Central memory CD8-positive, alpha-beta T cell (primary cell): ENCODE results near the gene MEMO1.
"Not testable (repeated sequence)": the region's sequence is repeated elsewhere in the genome, so short reads cannot be mapped to it uniquely, and the experiment has no call there.

Source experiments
- ATAC-seq: fragments of 150-1000 bp; cut with Tn5 transposase; replicated peaks from 2 replicates; pipeline ENCODE4 v1.10.0; 2022; ENCODE audit warnings: mild to moderate bottlenecking, moderate FRiP score, moderate number of reproducible peaks; ENCODE audit not compliant: poor library complexity, severe bottlenecking; ENCODE audit errors: extremely low read depth
- DNase-seq, 2 donors: peaks; one replicate each; pipeline ENCODE4 v3.0.0; 2021; ENCODE audit warnings: low spot score in 2 of 2
- H3K27ac Mint-ChIP-seq: one replicate; pipeline ENCODE4 v1.8.0; 2022; ENCODE audit warnings: low read depth, mild to moderate bottlenecking, moderate library complexity, mixed read lengths
- H3K27me3 Mint-ChIP-seq: one replicate; pipeline ENCODE4 v1.8.0; 2022; ENCODE audit warnings: mixed read lengths
- H3K36me3 Mint-ChIP-seq: one replicate; pipeline ENCODE4 v1.8.0; 2022; ENCODE audit warnings: mild to moderate bottlenecking, moderate library complexity, mixed read lengths; ENCODE audit not compliant: insufficient read depth
- H3K4me1 Mint-ChIP-seq: one replicate; pipeline ENCODE4 v1.8.0; 2022; ENCODE audit warnings: mixed read lengths
- H3K4me3 Mint-ChIP-seq: one replicate; pipeline ENCODE4 v1.8.0; 2022; ENCODE audit warnings: mild to moderate bottlenecking, moderate library complexity, mixed read lengths
- H3K9me3 Mint-ChIP-seq: one replicate; pipeline ENCODE4 v1.8.0; 2022; ENCODE audit warnings: mixed read lengths

Gene MEMO1

DNA sequence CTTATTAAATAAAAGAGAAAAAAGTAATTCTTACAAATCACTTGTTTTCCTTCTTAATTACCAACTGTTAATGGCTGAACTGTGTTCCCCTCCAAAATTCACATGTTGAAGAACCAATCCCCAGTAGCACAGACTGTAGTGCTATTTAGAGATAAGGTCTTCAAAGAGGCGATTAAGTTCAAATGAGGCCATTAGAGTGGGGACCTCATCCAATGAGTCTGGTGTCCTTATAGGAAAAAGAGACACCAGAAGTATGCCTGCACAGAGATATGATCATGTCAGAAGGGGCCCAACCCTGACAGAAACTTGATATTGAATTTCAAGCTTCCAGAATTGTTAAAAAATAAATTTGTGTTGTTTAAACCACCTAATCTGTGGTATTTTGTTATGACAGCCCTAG is 89.8 kb downstream of the MEMO1 start:
- H3K4me3 Mint-ChIP-seq = no peak overlapping the region
- peaks cover 7% of the 10 kb centered on the region for H3K36me3 Mint-ChIP-seq
- DNase-seq = no peak
- no peaks in the 10 kb centered on the region for H3K9me3 Mint-ChIP-seq
- peaks cover 14% of the 10 kb centered on the region for H3K4me1 Mint-ChIP-seq
- no peak overlapping the region for H3K27ac Mint-ChIP-seq
- no peak for ATAC-seq
- no peaks in the 10 kb centered on the region for H3K27me3 Mint-ChIP-seq

DNA sequence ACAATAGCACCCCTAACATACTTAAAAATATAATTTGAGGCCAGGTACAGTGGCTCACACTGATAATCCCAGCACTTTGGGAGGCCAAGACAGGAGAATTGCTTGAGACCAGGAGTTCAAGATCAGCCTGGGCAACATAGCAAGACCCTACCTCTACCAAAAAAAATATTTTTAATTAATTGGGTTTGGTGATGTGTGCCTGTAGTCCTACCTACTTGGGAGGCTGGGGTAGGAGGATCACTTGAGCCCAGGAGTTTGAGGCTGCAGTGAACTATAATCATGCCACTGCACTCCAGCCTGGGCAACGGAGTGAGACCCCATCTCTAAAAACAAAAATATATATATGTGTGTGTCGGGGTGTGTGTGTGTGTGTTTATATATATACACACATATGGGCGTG is 91.3 kb downstream of the MEMO1 start:
- no peak overlapping the region for H3K4me3 Mint-ChIP-seq
- no peak overlapping the region for H3K27ac Mint-ChIP-seq
- ATAC-seq (no peak), DNase-seq (no peak)
- no peaks in the 10 kb centered on the region for H3K27me3 Mint-ChIP-seq
- H3K36me3 Mint-ChIP-seq = peaks cover 3% of the 10 kb centered on the region
- H3K4me1 Mint-ChIP-seq = peaks cover 14% of the 10 kb centered on the region
- H3K9me3 Mint-ChIP-seq = no peaks in the 10 kb centered on the region

DNA sequence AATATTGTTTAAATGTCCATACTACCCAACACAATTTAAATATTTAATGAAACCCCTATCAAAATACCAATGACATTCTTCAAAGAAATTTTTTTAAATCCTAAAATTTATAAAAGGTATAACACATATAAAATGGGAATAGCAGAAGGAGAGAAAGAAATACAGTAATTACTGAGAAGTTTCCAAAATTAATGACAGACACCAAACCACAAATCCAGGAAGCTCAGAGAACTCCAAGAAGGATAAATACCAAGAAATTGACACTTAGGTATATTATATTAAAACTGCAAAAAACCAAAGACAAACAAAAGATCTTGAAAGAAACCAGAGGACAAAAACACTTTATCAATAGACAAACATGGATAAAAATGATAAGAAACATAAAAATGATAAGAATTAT is 101.1 kb downstream of the MEMO1 start:
- no peaks in the 10 kb centered on the region for H3K9me3 Mint-ChIP-seq
- peaks cover 21% of the 10 kb centered on the region for H3K4me1 Mint-ChIP-seq
- H3K27ac Mint-ChIP-seq = peak overlapping the region; percentile 87
- no peaks in the 10 kb centered on the region for H3K27me3 Mint-ChIP-seq
- DNase-seq (no peak), ATAC-seq (no peak)
- peaks cover 11% of the 10 kb centered on the region for H3K36me3 Mint-ChIP-seq
- H3K4me3 Mint-ChIP-seq = no peak overlapping the region

DNA sequence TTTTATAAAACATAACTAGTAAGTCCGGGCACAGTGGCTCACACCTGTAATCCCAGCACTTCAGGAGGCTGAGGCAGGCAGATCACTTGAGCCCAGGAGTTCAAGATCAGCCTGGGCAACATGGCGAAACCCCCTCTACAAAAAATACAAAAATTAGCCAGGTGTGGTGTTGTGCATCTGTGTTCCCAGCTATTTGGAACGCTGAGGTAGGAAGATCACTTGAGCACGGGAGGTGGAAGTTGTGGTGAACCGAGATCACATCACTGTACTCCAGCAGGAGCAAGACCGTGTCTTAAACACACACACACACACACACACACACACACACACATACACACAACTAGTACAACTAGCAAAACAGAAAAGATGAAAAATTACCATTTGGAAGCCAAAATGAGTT is 103.3 kb downstream of the MEMO1 start:
- DNase-seq, H3K9me3 Mint-ChIP-seq, H3K4me3 Mint-ChIP-seq, H3K27ac Mint-ChIP-seq, ATAC-seq, H3K27me3 Mint-ChIP-seq, H3K36me3 Mint-ChIP-seq: not testable (repeated sequence)
- H3K4me1 Mint-ChIP-seq = peaks cover 29% of the 10 kb centered on the region

DNA sequence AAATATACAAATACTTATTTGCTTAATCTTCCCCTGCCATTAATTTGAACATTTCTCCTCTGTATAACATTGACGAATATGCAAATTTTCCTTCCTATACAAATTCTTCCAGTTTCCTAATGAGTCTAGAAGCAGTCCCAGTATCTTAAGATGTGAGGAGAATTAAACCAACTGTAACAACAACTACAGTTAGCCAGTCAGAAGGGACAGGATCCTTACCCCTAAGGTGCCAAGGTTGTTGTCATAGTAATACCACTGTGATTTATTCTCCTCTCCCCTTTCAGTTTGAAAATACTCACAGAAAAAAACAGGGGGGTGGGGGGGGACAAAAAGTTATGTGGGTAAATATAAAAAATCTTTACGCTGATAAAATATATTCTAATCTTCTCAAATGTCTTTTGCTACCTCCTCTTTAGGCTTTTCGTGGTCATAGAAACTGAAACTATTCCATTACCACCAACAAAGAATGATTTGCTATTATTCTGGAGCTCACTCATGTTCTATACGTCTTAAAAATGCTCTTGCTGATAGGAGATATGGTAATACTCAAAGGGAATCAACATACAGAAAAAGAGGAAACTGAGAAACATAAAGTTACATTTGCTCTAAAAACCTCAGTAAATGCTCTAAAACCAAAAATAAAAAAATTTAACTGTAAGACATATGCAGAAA is 107.6 kb downstream of the MEMO1 start:
- H3K36me3 Mint-ChIP-seq = peaks cover 21% of the 10 kb centered on the region
- no peak overlapping the region for H3K4me3 Mint-ChIP-seq
- peak overlapping the region; percentile 79 for H3K27ac Mint-ChIP-seq
- H3K4me1 Mint-ChIP-seq = peaks cover 10% of the 10 kb centered on the region
- ATAC-seq = no peak
- no peak for DNase-seq
- H3K9me3 Mint-ChIP-seq = peaks cover 7% of the 10 kb centered on the region
- H3K27me3 Mint-ChIP-seq = no peaks in the 10 kb centered on the region

DNA sequence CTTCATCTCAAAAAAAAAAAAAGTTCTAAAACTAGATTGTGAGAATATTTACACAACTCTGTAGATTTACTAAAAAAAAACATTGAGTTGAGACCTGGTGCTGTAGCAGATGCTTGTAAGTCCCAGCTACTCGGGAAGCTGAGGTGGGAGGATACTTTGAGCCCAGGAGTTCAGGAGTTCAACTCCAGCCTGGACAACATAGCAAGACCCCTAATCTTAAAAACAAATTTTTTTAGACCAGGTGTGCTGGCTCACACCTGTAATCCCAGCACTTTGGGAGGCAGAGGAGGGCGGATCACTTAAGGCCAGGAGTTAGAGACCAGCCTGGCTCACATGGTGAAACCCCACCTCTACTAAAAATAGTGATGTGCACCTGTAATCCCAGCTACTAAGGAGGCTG is 108.9 kb downstream of the MEMO1 start:
- H3K4me3 Mint-ChIP-seq = no peak overlapping the region
- ATAC-seq (no peak), DNase-seq (no peak)
- no peaks in the 10 kb centered on the region for H3K27me3 Mint-ChIP-seq
- peaks cover 12% of the 10 kb centered on the region for H3K9me3 Mint-ChIP-seq
- H3K4me1 Mint-ChIP-seq = peaks cover 8% of the 10 kb centered on the region
- peaks cover 22% of the 10 kb centered on the region for H3K36me3 Mint-ChIP-seq
- H3K27ac Mint-ChIP-seq = peak overlapping the region; percentile 41

DNA sequence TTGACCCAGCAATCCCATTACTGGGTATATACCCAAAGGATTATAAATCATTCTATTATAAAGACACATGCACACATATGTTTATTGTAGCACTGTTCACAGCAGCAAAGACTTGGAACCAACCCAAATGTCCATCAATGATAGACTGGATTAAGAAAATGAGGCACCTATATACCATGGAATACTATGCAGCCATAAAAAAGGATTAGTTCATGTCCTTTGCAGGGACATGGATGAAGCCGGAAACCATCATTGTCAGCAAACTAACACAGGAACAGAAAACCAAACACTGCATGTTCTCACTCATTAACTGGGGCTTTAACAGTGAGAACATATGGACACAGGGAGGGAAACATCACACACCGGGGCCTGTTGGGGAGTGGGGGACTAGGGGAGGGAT is 110.7 kb downstream of the MEMO1 start:
- not testable (repeated sequence) for H3K27me3 Mint-ChIP-seq, ATAC-seq, H3K4me3 Mint-ChIP-seq, H3K4me1 Mint-ChIP-seq, DNase-seq, H3K27ac Mint-ChIP-seq
- Mint-ChIP-seq H3K9me3 (peaks cover 12% of the 10 kb centered on the region), H3K36me3 (peaks cover 23% of the 10 kb centered on the region)

DNA sequence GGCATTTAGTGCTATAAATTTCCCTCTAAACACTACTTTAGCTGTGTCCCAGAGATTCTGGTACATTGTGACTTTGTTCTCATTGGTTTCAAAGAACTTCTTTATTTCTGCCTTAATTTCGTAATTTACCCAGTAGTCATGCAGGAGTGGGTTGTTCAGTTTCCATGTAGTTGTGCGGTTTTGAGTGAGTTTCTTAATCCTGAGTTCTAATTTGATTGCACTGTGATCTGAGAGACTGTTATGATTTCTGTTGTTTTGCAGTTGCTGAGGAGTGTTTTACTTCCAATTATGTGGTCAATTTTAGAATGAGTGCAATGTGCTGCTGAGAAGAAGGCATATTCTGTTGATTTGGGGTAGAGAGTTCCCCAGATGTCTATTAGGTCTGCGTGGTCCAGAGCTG is 112.5 kb downstream of the MEMO1 start:
- not testable (repeated sequence) for DNase-seq, H3K4me3 Mint-ChIP-seq, H3K27ac Mint-ChIP-seq, H3K27me3 Mint-ChIP-seq, ATAC-seq
- H3K36me3 Mint-ChIP-seq = peaks cover 23% of the 10 kb centered on the region
- H3K4me1 Mint-ChIP-seq = peaks cover 11% of the 10 kb centered on the region
- H3K9me3 Mint-ChIP-seq = peaks cover 12% of the 10 kb centered on the region

DNA sequence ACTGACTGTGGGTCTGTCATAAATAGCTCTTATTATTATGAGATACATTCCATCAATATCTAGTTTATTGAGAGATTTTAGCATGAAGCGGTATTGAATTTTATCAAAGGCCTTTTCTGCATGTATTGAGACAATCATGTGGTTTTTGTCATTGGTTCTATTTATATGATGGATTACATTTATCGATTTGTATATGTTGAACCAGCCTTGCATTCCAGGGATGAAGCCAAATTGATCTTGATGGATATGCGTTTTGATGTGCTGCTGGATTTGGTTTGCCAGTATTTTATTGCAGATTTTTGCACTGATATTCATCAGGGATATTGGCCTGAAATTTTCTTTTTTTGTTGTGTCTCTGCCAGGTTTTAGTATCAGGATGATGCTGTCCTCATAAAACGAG is 113.5 kb downstream of the MEMO1 start:
- not testable (repeated sequence) for ATAC-seq, H3K27ac Mint-ChIP-seq, DNase-seq, H3K4me3 Mint-ChIP-seq, H3K4me1 Mint-ChIP-seq, H3K27me3 Mint-ChIP-seq
- peaks cover 24% of the 10 kb centered on the region for H3K36me3 Mint-ChIP-seq
- peaks cover 12% of the 10 kb centered on the region for H3K9me3 Mint-ChIP-seq

DNA sequence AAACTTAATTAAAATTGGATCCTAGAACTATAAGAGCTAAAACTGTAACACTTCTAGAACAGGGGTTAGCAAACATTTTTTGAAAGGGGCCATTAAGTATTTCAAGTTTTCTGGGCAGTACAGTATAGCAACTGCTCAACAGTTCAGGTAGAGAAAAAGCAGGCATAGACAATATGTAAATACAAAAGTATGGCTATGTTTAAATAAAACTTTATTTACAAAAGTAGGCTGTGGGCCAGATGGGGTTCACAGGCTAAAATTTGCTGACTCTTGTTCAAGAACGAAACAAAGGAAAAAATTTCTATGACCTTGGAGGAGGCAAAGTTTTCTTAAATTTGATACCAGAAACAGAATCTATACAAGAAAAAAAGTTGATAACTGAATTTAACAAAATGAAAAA is 114.5 kb downstream of the MEMO1 start:
- no peaks in the 10 kb centered on the region for H3K27me3 Mint-ChIP-seq
- H3K36me3 Mint-ChIP-seq = peaks cover 23% of the 10 kb centered on the region
- H3K27ac Mint-ChIP-seq = no peak overlapping the region
- peaks cover 12% of the 10 kb centered on the region for H3K9me3 Mint-ChIP-seq
- ATAC-seq (no peak), DNase-seq (no peak)
- peaks cover 6% of the 10 kb centered on the region for H3K4me1 Mint-ChIP-seq
- no peak overlapping the region for H3K4me3 Mint-ChIP-seq

DNA sequence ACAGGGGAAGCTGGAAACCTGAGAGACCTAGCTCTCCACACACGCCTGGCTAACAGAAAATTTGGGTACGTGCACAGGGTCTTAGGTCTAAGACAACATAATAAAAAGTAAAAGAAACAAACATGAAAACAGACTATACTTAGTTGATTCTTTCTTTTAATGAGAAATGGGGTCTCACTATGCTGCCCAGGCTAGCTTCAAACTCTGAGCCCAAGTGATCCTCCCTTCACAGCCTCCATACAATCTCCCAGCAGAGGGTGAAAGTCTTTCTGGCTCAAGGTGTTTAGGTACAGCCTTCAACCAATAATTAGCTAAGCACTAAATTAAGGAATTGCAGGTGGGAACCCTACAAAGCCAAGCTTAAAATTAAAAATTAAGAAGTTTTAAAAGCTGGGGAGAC is 116.2 kb downstream of the MEMO1 start:
- Mint-ChIP-seq H3K4me3 (no peak overlapping the region), H3K36me3 (peaks cover 16% of the 10 kb centered on the region), H3K27me3 (no peaks in the 10 kb centered on the region), H3K9me3 (peaks cover 12% of the 10 kb centered on the region), H3K27ac (no peak overlapping the region), H3K4me1 (peaks cover 6% of the 10 kb centered on the region)
- no peak for ATAC-seq
- DNase-seq = no peak

DNA sequence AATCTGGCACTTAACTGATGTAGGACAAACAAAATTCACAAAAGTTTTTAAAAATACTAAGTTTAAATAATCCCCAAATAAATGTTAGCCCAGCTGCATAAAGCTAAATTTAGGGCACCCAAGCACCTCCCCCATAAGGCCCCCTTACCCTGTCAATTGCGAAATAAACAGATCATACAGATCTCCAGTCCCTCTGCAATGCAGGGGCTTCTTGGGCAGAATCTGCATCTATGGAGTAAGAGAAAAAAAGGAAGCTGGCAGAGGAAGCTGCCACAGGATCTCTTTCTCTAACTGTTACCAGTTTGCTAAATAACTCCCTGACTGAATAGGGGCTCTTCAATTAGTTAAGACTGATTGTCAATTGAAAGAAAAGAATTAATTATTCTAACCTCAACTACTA is 117.7 kb downstream of the MEMO1 start:
- Mint-ChIP-seq H3K4me1 (peaks cover 6% of the 10 kb centered on the region), H3K36me3 (peaks cover 13% of the 10 kb centered on the region), H3K27ac (no peak overlapping the region), H3K4me3 (no peak overlapping the region), H3K9me3 (peaks cover 4% of the 10 kb centered on the region), H3K27me3 (no peaks in the 10 kb centered on the region)
- ATAC-seq (no peak), DNase-seq (no peak)

DNA sequence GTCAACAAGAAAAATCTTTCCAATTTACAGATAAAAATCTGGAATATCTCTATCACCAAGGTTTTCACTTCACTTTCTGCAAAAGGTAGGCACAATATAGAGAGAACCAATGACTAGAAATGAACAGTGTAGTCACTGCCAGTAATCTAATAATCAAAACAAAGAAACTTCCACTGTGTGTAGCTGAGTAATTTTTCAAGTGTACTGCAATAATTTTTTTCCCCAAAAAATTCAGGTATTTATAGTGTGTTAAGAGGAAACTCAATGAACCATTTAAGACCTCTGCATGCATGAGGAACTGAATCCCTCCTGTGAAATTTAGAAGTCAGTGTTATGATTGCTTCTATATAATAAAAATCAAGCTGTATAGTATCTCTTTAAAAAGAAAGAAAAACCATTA is 121.8 kb downstream of the MEMO1 start:
- ATAC-seq (no peak), DNase-seq (no peak)
- Mint-ChIP-seq H3K36me3 (peaks cover 8% of the 10 kb centered on the region), H3K4me1 (peaks cover 5% of the 10 kb centered on the region), H3K27ac (no peak overlapping the region), H3K9me3 (no peaks in the 10 kb centered on the region), H3K4me3 (no peak overlapping the region), H3K27me3 (no peaks in the 10 kb centered on the region)
